ENCODE data around the gene GCNT2.
"Not testable (repeated sequence)": the region's sequence is repeated elsewhere in the genome, so short reads cannot be mapped to it uniquely, and the experiment has no call there.

Gene GCNT2

DNA sequence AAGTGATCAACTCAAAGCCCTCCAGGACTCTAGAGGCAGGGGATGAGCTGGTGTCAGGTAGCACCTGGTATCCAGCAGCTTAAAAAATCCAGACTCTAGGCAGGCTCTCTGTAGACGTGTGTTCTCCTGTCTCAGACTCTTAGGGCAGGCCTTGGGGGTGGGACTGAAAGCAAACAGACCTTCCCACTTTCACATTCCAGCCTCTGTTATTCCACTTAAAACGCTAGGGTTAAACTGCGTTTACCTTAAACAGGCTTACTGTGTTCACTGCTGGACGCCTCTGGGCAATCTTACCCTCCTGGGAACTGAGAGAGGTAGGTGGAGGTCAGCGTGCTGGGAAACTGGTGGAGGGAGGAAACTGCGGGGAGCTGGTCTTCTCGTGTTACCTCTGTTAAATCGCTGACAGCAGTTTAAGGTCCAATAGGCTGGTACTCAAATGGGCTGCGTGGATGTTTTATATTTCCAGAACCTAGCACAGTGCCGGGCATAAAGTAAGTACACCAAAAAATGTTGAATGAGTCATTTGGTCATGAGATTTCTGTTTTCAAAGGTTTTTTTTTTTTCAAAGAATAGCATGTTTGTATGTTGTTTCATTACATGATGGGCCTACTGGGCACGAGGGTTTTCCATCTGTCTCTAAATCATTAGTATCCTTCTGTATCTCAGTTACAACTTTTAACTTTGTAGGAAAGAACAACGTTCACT is at the start of gene GCNT2:
Gene GCNT2, plus strand, starts transcription at position 248 of the 705 bp plus-strand sequence. CDS start 7,561 bp downstream, outside the sequence.
- DNase-seq (ENCODE audit: low spot score) = no peak

GRCh38 chr6:10472634-10473033 is 48.5 kb upstream of the GCNT2 start:
- DNase-seq (ENCODE audit: low spot score) = no peak

- DNase-seq (ENCODE audit: low spot score) = peak; percentile 67
Measured at GRCh38 chr6:10478187-10479040, 42.7 kb upstream of the GCNT2 start.

- no peak for DNase-seq (ENCODE audit: low spot score)
Measured at GRCh38 chr6:10479939-10480700, 41.0 kb upstream of the GCNT2 start.

GRCh38 chr6:10481101-10481500 is 40.0 kb upstream of the GCNT2 start:
- no peak for DNase-seq (ENCODE audit: low spot score)

GRCh38 chr6:10482636-10483257 is 38.4 kb upstream of the GCNT2 start:
- no peak for DNase-seq (ENCODE audit: low spot score)

DNA sequence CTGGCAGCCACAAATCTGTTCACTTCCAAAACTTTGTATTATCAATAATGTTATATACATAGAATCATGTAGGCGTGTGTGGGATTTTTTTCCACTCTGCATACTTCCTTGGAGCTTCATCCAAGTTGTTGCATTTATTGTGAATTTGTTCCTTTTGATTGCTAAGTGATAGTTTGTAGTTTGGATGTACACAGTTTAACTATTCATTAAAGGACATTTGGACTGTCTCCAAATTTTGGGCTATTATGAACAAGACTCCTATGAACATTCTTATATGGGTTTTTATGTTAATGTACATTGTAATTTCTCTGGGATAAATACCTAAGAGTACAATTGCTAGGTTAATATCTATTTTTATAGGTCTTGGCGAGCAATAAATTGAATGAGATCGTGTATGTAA is 36.2 kb upstream of the GCNT2 start:
- no peak for DNase-seq (ENCODE audit: low spot score)

DNA sequence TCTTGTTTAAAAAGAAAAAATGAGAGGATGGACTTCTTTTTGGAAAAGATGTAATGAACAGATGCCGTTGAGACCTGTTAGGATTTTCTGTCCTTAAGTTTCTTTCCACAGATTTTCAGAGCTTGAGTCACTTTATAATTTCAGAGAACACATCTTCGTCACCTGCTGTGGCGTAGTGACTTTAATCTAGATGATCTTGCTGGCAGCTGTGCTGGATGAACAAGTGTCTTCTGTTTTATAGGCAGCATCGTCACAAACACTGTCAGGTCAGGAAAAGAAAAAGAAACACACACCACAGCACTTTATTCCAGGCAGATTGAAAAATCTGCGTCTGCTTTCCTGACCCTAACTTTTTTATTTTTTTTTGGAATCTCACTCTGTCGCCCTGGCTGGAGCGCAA is 35.7 kb upstream of the GCNT2 start:
- no peak for DNase-seq (ENCODE audit: low spot score)

- no peak for DNase-seq (ENCODE audit: low spot score)
Measured at GRCh38 chr6:10486215-10486614, 34.9 kb upstream of the GCNT2 start.

GRCh38 chr6:10486944-10487588 is 34.1 kb upstream of the GCNT2 start:
- DNase-seq (ENCODE audit: low spot score) = not testable (repeated sequence)

DNA sequence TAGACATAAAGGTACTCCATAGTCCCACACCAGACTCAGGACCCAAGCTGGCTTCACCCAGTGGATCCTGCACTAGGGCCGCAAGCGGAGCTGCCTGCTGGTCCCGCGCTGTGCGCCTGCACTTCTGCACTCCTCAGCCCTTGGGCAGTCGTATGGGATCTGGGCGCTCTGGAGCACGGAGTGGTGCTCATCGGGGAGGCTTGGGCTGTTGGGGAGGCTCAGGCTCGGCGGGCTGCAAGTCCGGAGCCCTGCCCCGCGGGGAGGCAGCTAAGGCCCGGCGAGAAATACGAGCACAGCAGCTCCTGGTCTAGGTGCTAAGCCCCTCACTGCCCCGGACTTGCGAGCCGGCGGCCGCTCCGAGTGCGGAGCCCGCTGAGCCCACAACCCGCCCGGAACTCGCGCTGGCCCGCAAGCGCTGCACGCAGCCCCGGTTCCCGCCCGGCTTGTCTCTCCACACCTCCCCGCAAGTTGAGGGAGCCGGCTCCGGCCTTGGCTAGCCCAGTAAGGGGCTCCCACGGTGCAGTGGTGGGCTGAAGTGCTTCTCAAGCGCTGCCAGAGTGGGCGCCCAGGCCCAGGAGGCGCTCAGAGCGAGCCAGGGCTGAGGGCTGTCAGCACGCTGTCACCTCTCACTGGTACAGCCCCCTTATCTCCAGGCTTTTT is 33.4 kb upstream of the GCNT2 start:
- no peak for DNase-seq (ENCODE audit: low spot score)

DNA sequence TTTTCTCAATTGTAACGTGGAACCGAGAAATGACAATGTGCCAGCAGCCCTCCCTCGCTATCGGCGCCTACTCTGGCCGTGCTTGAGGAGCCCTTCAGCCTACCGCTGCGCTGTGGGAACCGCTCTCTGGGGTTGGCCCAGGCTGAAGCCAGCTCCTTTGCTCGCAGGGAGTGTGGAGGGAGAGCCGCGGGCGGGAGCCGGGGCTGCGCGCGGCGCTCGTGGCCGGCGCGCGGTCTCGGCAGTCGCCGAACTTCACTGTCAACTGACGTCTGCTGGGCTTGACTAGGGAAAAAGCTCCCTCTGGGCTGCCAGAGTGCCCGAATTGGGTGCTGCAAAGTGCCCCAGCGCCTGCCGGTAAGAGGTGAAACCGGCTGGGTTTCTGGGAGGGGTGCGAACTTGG is 29.7 kb upstream of the GCNT2 start:
- DNase-seq (ENCODE audit: low spot score) = no peak

GRCh38 chr6:10491905-10492304 is 29.2 kb upstream of the GCNT2 start:
- DNase-seq (ENCODE audit: low spot score) = not testable (repeated sequence)

- no peak for DNase-seq (ENCODE audit: low spot score)
Measured at GRCh38 chr6:10495029-10495428, 26.1 kb upstream of the GCNT2 start.

DNA sequence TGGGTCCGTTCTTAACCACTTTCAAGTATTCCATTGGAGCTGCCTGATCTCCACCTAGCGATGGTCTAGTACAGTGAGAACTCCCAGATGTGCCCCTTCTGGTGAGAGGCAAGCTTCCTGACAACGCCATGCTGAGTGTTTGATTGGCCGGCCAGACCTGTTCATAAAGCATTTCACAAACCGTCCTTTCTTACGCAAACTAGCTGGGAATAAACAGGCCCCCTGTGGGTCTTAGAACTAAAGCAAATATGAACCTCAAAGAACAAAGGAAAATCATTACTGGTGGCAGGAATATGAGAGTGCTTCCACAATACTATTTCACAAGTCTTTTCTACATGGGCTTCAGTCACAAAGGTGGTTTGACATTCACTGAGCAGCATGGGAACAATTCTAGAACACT is 15.6 kb upstream of the GCNT2 start:
- no peak for DNase-seq (ENCODE audit: low spot score)

DNA sequence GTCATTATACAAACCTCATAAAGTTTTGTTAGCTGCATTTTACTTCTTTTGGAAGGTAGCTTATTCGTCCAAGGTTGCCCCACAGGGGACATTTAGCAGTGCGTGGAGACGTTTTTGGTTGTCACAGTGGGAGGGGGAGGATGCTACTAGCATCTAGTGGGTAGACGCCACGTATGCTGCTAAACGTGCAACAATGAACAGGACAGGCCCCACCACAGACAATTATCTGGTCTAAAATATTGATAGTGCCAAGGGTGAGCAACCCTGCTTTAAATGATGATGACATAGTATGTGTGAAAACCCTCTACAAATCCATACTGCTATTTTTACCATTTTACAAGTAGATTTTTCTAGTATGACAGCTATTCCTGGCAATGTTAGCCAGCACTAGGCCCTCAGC is 13.9 kb upstream of the GCNT2 start:
- no peak for DNase-seq (ENCODE audit: low spot score)

DNA sequence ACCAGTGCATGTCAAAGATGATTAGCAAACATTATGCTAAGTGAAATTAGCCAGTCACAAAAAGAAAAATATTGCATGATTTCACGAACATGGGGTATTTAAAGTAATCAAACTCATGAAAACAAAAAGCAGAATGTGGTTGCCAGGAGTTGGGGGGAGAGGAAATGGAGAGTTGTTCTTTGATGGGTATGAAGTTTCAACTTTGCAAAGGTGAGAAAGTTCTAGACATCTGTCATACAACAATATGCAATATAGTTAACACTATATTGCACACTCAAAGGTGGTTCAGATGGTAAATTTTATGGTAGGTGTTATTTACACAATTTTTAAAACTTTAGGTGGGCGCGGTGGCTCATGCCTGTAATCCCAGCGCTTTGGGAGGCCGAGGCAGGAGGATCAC is 13.4 kb upstream of the GCNT2 start:
- DNase-seq (ENCODE audit: low spot score) = no peak

DNA sequence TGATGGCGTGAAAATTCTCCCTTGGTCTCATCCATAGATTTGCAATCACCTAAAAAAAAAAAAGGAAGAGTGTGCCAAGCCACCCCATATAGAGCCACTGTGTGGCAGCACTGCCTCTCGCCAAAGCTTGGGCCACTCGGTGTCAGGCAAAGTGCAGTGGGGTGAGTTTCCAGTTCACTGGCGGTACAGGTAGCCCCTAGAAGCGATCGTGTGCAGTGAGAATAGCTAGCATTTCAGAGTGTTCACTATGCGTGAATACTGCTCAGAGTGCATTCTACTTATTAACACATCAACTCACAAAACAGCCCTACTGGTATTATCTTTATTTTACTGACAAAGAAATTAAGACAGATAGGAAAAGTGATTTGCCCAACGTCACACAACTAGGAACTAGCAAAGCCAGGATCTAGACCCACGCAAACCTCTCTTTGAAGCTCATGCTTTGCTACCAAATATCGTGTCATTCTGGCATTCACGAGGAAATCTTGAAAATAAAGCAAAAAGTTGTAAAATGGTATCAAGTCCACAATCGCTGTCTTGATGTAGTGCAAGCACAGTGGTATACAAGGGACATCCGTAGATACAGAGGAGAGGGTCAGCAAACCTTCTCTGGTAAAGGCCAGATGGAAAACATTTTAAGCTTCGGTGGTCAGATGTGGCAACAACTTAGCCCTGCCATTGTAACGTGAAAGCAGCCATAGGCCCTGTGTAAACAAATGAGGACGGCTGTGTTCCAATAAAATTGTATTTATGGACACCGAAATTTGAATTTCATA is 10.4 kb upstream of the GCNT2 start:
- DNase-seq (ENCODE audit: low spot score) = peak; percentile 39

DNA sequence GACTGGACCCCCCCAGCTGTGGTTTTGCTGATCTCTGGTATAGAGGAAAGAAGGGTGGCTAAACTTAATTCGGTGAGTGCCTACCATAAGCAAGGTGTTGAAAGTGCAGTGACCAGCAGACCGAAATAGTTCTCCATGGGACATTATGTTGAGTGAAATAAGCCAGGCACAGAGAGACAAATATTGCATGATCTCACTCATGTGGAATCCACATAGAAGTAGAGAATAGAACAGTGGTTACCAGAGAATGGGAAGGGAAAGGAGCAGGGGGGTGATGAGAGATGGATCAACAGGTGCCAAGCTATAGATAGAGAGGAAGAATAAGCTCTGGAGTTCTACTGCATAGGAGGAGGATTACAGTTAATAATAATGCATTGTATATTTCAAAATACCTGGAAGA is 9.7 kb upstream of the GCNT2 start:
- DNase-seq (ENCODE audit: low spot score) = no peak

GRCh38 chr6:10513544-10513943 is 7.6 kb upstream of the GCNT2 start:
- no peak for DNase-seq (ENCODE audit: low spot score)
